C4-2B (cell line): ENCODE measurements around the gene SYT7.

Experiments
- CTCF ChIP-seq: fragments of 450-650 bp; conservative IDR thresholded peaks from 2 replicates; pipeline ENCODE4 v1.5.1; 2017; ENCODE audit warnings: mild to moderate bottlenecking
- ZFX ChIP-seq: fragments of 450-650 bp; IDR thresholded peaks from 2 replicates; pipeline ENCODE4 v1.6.1; 2017

GRCh38 chr11:61587541-61587941, 6.7 kb upstream of the SYT7 start:
- TF ChIP-seq CTCF: no peak
- TF ChIP-seq ZFX: peak; percentile 27; the same call in 1 of the 2 replicates
